GM21423 (cell line): ENCODE measurements around the gene CPT1A.

ENCODE experiments used
- ATAC-seq: cut with Tn5 transposase; IDR thresholded peaks from one replicate; pipeline ENCODE4 v1.9.1; 2021; ENCODE audit warnings: mild to moderate bottlenecking, moderate library complexity; ENCODE audit not compliant: unreplicated experiment

CPT1A gene

GRCh38 chr11:68854273-68854958, 12.7 kb upstream of the CPT1A start:
- no peak for ATAC-seq

DNA sequence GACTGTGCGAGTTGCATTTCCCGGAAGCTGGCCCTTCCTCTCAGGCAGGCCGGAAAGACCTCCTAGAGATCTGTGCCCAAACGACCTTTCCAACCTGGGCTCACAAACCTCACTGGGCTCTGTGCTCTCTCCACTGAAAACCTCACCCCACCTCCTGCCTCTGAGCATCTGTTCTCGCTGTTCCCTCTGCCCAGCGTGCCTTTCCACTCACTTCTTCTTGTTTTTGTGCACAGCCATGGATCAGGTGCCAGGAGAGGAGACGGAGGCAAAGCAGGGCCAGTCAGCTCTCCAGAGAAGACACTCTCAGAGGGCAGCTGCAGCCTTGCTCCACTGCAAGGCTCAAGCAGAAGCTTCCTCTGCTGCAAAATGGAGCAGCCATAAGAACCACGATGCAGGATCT, 10.9 kb upstream of the CPT1A start:
- no peak for ATAC-seq

- ATAC-seq = no peak
These were observed 6.7 kb upstream of the CPT1A start for GRCh38 chr11:68848429-68848828.

GRCh38 chr11:68847395-68847794, 5.7 kb upstream of the CPT1A start:
- no peak for ATAC-seq

- ATAC-seq = no peak
These were observed 3.8 kb upstream of the CPT1A start for GRCh38 chr11:68845351-68846002.

DNA sequence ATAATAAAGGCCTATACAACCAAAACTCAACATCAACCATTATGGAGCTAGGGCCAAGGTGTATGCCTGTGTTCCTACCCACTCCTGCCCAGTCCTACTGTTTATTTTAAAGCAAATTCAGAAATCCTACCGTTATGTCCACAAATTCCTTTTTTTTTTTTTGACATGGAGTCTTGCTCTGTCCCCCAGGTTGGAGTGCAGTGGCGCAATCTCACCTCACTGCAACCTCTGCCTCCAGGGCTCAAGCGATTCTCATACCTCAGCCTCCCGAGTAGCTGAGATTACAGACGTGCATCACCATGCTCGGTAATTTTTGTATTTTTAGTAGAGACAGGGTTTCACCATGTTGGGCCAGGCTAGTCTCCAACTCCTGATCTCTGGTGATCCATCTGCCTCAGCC, 3.1 kb upstream of the CPT1A start:
- ATAC-seq = no peak

DNA sequence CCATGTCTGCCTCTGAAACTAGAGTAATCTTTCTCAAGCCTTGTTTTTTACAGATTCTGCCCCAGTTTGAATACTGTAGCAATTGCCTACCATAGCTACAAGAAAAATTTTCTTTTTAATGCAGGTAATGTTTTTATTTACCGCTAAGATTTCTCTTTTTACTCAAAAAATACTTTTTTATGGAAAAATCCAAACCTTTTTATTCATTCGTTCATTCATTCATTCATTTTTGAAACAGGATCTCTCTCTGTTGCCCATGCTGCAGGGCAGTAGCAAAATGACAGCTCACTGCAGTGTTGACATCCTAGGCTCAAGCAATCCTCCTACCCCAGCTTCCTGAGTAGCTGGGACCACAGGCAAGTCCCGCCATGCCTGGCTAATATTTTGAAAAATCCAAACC, 2.7 kb upstream of the CPT1A start:
- no peak for ATAC-seq

DNA sequence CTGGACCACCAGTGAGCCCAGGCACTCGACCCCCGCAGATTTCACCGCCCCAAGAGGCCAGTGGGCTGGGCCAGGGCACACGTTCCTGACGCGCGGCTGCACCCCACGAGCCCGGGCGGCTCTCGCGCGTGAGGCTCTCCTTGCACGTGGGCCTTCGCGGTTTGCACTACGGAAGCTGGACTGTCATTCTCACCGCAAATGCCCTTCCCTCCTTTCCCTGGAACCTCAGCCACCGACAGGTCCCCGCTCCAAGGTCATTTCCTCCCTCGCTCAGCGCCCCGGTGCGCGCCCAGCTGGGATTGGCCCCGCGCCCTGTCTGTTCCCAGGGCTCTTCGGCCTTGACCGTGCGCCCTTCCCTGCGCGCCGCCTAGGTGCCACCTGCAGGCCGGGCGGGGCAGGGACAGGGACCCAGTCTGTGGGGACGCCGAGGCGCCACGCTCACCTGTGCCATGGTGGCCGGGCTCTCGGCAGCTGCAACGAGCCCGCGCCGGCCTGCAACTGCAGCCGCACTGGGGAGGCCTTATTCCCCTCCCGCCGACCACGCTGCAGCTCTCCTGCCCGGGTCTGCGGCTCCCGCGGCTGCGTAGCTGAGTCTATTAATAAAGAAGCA, 2.1 kb upstream of the CPT1A start:
- peak; percentile 40 for ATAC-seq

DNA sequence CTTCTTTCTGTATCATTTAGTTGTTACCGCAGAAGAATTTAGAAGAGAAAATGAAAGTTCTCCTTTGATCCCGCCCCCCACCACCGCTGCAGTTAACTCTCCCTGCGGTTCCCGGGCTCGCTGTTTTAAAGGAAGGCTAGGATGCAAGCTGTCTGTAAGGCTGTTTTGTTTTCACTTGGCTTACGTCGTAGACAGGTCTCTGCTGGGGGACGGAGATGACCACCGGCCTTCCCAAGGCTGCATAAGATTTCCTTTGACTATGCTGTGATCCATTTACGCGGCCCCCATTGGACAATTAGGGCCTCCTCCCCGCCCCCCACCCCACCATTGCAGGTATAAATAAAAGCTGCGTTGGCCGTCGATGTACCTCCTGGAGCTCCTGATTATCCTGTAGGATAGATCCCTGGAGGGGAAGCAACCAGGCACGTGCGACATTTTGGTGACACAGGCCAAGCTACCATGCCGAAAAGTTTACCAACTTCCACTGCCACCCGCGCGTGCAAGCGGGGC, 1.4 kb upstream of the CPT1A start:
- no peak for ATAC-seq

- ATAC-seq = no peak
These were observed 823 bp upstream of the CPT1A start for GRCh38 chr11:68842427-68843051.

DNA sequence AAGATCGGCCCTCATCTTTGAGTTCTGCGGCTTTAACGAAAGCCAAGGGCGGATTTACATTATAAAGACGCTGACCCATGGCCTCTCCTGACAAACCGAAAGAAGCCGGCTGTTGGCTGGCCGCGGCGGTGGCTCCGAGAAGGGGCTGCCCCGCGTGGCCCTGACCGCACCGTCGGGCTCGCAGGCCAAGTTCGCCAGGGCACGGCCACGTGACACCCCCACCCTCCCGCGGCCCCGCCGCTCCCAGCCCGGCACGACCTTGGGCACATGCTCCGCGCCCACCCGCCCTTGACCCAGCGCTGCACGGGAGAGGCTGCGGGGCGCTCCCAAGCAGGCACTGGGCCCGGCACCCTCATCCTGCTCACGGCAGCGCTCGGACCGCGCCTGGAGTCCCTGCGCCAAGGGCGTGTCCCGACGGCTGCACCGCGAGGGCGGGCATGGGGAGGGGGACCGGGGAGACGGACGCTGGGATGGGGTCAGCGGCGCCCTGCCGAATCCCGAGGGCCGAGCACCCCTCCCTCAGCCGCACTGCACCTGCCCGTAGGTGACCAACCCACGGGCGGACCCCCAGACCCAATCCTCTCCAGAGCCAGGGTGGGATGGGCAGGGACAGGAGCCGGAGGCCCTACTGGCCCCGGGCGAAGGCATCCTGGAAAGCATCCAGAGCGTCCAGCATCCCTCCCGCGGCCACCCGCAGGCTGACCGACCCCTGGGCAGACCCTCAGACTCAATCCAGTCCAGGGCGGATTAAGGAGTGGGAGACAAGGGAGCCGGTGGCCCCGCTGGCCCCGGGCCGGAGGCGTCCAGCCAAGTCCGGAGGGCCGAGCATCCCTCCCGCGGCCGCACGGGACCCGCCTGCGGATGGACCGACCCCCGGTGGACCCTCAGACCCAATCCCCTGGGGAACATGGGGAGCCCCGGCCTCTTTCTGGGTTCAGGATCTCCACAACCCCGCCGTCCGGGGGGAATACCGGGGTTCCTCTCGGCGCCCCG, 759 bp downstream of the CPT1A start:
- no peak for ATAC-seq

DNA sequence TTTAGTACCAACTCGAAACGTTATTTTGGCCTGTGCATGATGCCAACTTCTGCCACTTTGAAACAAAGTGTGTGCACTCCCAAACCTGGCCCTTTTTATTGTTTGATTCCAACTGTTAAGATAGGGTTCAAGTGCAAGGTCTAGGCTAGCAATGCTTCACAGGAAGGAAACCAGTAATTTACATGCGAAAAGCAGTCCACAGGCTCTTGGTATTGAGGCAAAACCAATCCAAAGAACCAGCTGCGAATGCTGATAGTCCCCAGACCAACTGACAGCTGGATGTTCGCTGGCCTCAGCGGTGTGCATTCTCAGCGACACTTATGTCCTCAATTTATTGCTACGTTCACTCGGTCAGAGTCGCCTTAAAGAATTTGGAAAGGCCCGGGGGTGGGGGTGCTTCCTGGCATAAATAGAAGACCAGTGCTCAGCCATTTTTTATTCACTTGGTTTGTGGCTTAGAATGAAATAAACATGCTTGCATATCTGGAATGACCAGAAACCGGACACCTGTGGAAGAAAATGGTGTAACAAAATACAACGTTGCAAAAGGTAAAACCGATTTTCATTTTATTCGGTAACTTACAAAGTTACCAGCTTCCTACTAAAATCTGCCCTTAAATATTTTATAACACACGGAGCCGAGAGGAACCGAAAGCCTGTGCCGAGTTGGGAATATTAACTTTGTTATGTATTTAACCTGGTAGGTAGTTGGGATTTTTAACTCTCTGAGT, 1.6 kb downstream of the CPT1A start:
- no peak for ATAC-seq

DNA sequence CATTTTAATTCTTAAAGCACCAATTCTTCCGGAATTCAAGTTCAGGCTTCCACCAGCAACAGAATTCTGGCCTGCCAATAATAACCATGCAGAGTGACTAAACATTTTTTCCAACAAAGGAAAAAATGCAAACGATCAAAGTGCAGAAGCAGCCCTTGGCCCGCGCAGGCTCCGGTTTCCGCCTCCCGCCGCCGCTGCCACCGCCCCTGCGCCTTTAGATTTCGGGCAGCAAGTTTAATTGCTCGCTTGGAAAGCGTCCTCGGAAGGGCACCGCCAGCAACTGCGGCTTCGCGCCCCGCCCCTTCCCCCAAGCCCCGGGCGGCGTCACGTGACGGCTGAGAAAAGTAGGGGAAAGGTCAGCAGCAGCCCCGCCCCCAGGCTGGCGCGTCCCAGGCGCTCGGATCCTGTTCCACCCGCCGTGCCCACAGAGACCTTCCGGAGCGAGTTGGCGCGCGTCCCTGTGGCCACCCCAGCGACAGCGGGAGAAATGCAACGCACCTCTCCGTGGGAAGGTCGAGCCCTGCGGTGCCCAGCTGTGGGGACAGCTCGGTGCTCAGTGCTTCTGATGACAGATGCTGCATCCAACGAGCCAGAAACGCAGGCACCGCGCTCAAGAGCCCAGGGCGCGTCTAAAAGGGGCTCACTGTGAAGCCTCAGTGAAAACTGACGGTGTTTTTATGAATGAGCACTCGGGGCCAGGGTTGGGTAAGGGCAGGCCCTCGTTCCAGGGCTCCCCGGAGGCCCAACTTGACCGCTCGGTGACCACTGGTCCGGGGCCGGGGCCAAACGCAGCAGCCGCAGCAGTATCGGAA, 2.5 kb downstream of the CPT1A start:
- ATAC-seq = peak; percentile 35

DNA sequence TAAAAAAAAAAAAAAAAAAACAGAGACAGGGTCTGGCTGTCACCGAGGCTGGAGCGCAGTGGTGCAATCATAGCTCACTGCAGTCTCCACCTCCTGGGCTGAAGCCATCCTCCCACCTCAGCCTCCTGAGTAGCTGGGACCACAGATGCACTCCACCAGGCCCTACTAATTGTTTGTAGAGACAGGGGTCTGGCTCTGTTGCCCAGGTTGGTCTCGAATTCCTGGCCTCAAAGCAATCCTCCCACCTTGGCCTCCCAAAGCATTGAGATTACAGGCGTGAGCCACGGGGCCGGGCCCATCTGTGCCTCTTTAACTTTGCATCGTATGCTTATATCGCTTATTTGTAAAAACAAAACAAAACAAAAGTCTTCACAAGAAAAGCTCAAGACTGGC, 3.1 kb downstream of the CPT1A start:
- ATAC-seq = no peak

GRCh38 chr11:68837583-68838571, 3.8 kb downstream of the CPT1A start:
- no peak for ATAC-seq

DNA sequence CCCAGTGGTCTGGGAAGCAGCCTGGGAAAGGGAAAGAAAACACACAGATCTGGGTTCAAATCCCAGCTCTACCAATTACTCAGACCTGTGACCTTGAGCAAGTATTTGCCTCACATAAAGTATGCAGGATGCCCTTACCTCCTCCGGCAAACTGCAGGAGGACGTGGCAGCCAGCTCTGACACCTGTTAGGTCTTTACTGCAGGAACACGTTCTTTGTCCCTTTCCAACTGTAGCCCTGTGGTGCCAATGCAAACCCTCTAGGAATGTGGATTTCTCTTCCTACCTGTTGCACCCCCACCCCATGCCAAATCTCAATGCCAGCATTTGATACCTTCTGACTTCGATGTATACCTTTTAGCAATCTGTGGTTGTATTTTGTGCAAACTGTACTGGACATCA, 6.0 kb downstream of the CPT1A start:
- no peak for ATAC-seq

DNA sequence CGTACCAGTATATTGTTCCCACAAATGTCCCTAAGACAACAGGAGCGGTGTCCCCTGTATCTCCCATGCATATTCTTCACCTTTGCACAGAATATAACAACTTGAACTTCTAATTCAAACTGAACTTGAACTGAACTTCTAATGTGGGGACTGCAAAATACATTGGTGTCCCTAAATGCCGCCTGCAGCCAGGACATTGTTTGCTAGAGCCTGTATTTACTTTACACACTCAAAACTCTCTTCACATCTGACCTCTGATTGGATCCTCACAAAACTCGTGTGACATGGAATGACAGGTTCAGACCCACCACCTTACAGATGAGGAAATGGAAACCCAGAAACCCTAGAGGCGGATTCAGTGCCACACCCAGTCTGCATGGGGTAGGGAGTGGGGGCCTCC, 6.4 kb downstream of the CPT1A start:
- ATAC-seq = no peak
